HG02610 (cell line): ENCODE data around the gene PDLIM1.

Experiments
- ATAC-seq: cut with Tn5 transposase; IDR thresholded peaks from one replicate; pipeline ENCODE4 v1.9.1; 2021; ENCODE audit warnings: mild to moderate bottlenecking, moderate library complexity; ENCODE audit not compliant: unreplicated experiment

The PDLIM1 gene

DNA sequence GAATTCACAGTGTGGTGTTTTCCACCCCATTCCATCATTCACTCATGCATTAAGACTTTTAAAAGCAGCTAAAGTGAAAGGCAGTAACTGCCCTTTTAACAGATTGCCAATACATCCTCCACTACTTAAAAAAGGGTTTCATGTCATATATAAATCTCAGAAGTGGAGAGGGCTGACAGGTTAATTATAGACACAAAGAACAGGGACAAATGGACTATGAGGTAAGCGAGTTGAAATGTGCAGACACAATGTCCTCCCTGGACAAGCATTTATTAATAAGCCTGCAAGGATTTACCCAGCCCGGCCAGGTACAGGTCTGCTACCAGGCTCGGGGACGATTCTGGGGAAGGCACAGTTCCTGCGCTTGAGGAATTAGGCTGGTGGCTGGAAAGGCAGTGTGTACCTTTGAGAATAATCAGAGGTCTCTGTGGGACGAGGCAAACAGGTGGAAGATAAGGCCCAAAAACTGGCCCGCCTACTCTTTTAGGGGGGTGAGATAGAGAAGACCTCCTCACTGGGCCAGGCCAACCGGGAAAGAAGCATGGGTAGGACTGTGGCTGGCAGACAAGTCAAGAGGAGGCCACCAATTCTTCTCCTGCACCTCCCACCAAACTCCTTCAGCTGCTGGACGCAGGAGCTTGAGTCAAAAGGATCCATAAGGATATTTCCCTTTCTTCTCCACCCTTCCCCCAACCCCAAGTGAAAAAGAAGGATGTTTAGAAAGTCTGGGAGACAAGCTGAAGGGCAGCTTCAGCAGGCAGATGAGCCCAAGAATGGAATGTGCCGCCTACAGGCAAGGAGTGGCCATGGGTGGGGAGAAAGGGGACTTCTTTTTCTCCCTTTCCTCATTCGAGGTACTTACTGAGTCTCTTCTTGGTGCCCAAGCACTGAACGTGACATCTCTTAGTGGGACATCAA, 1.5 kb downstream of the PDLIM1 start:
- ATAC-seq = no peak

DNA sequence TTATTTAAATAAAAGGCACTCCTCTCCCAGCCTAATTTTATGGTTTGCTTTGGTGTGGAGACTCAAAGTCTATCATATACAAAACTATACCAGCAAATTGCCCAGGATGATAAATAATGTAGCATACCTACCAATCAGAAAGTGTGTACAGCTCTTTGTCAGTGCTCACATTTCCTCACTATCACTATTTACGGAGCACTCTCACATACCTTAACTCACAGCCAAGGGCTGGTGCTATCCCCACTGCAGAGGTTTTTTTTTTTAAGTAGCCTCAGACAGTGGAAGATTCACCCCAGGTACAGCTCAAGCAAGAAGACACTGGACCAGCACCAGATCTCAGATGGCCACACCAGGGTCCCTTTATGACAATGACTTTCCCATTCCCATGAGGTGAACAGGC, 2.5 kb downstream of the PDLIM1 start:
- no peak for ATAC-seq

DNA sequence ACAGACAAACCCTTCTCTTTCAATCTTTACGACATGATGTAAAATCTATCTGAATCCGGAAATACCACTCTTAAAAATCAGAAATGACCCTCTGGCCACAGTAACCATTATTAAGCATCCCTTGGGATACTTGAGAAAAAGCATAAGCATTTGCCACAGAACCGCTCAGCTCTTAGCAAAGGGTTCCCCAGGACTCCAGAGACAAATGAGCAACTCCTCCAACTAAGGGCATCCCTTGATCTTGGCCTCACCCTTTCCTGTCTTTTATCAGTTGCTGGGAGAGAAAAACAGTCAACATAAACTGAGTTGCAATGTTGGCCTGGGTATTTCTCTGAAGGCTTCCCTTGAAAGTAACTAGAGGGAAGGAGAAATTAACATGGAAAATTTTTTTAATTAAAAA, 3.5 kb downstream of the PDLIM1 start:
- no peak for ATAC-seq

DNA sequence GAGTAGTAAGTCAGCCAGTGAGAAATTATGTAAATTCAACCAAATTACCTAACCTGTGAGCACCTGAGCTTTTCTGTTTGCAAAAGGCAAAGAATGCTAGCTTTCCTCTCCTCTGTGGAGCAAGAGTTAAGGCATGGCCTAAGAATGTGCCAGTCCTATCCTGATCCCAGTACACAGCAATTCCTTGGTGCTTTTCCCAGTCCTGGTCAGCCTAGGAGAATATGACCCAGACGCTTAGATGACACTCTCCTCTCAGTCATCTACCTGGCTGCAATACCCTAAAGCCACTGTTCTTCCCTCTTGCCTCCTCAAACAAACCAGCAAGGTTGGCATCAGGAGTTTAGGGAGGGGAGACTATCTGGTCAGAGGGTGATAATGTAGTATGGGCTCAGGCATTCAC, 4.1 kb downstream of the PDLIM1 start:
- ATAC-seq = no peak

DNA sequence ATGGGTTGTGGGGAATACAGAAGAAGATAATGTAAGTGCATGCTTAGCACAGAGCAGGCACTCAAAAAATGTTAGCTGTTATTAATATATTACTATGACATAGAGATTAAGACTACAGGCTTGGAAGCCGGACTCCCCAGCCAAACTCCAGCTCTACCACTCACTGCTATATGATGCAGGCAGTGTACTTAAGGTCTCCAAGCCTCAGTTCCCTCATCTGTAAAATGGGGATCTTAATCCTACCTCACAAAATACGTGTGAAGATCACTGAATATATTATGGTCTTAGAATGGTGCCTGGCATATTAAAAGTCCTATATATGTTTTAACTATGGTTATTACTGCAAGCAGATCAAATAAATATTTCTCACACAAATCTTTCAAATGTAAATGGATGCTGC, 5.2 kb downstream of the PDLIM1 start:
- ATAC-seq = no peak

DNA sequence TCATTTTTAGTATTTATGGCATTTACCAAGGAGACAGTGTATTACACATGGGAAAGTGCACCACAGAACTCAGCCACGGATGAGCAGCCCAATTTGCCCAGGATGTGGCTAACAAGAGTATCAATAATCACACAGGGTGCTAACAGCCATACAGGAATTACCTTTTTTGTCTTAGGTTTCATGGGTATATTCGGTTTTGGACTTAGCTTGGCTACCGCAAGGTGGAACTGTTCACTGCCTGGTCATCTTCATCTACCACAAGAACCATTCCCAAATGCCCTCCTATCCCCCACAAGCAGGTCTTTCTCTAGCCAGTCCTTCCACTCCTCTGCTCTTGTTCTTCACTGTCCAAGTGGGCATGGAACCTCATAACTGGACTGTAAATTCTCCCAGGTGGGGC, 6.0 kb downstream of the PDLIM1 start:
- no peak for ATAC-seq

DNA sequence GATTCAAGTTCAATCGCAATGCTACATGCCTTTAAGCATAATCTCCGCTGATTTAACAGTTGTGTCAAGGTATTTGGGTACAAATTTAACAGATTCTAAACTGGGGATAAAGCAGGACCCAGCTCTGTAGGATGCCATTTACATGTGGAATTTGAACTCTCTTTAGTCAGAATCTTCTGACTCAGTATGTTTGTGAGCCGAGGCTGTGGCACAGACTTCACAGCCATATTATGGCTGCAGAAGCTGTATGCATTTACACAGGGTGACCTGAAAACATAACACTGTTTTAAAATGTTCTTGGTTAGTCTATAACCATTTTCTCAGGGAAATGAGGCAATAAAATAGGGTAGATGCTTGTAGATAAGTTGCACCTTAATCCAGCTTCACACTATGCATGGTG, 8.7 kb downstream of the PDLIM1 start:
- ATAC-seq = no peak

DNA sequence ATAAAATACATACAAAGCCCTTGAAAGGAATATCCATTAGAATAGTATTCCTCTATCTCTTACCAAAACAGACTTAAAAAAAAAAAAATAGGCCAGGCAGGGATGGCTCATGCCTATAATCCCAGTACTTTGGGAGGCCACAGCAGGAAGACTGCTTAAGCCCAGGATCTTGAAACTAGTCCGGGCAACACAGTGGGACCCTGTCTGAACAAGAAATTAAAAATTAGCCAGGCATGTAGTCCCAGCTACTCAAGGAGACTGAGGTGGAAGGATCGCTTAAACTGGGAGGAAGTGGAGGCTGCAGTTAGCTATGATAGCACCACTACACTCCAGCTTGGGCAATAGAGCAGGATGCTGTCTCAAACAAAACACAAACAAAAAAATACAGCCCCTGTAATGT, 9.6 kb downstream of the PDLIM1 start:
- ATAC-seq = no peak

DNA sequence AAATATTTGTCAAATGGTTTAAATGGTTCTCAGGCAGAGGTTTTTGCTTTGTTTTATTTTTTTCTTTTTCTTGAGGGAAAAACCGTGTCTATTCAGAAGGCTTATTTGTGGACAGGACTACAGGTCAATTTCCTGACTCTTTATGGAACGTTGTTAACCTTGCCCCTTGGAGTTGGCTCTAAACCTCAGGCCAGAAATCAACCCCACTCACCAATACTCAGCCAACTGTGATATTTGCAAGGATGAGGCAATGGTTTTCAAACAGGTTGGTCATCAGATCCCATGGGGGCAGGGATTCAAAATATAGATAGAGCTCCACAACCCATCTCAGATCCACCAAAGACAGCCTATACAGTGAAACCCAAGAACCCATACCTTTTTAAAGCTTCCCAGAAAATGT, 10.2 kb downstream of the PDLIM1 start:
- no peak for ATAC-seq

DNA sequence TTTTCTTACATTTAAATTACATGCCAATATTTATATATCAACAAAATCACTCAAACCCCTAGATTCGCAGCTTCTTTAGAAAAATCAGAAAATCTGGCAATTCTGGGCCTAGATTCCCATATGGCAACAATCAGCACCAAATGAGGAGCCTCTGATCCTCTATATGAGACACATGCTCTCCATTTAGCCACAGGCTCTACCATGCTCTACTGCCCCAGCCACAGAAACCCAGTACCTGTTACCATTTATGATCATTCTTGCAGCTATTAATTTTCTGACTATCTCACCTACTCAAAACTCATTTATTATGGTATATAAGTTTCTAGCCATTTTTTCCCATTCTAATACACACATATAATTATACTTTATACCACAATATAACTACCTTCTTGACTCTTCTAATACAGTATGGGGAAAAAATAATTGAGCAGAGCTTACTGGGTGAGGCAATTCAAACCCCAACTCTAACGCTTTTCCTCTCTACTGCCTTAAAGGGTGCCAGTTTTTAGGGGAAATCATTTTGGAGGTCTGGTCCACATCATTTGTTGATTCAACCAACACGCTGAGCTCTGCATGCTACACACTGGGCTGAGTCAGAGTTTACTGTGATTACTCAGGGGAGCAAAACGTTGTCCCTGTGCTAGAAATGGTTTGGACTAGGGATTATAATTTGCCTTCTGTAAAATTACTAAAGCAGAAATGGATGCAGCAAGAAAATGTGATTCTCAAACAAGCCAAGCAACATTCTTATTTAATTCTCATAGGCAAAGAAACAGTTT, 11.6 kb downstream of the PDLIM1 start:
- ATAC-seq = peak; percentile 68

DNA sequence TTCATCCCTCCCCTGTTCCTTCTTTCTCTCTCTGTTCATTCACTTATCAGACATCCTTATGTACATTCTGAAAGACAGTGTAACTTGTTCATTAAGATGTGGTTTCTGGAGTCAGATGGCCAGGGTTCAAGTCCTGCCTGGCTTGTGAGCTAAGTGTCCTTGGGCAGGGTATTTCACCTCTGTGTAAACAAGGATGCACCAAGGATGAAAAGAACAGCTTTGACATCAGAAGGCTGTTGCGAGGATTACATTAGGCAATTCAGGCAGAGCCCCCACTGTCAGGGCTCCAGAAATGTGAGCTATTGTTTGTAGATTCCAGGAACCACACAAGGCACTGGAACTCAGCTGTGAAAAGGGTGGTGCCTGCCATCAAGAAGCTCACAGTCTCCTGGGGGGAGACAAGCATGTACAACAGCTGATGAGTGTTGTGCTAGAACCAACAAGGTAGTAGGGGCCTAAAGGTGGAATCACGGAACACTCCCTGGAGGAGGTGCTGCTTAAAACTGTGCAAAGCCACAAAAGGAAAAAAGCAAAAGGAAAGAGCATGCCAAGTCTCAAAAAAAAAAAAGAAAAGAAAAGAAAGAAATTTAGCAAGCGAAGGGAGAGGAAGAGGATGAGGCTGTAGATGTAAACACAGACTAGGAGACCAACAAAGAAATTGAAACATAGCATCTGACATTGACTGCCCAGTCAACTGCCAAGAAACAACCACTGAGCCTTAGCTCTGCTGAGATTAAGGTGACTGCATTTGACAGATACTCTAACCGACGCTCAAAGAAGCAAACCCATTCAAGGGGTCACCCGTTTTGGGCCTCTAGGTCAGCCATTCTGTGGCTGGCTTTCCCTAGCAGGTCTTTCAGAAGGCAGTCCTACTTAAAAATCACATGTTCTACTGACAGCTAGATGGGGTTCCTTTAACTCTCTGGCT, 12.5 kb downstream of the PDLIM1 start:
- ATAC-seq = no peak

DNA sequence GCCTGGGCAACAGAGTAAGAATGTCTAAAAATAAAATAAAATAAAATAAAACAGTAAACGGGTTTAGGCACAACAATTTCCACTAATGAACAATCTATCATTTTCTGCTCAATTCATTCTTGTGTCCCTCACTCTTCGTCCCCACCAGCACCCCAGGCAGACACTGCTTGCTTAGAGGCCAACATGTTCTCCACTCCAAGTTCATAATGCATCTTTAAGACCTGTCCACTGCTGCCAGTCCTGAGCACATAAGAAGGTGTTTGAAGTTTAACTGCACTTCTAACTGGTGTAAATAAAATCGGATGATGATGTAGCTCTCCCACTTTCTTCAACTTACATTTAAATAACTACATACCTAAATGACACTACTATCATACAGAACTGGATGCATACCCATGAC, 13.2 kb downstream of the PDLIM1 start:
- ATAC-seq = no peak

DNA sequence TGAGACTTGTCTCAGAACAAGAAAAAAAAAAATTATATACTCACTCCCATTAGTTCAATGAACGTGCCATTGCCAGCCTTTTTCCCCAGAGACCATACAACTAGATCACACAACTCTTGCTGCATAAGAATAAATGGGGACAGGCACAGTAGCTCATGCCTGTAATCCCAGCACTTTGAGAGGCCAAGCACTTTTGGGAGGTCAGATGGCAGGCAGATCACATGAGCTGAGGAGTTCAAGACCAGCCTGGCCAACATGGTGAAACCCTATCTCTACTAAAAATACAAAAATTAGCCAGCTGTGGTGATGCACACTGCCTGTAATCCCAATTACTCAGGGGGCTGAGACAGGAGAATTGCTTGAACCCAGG, 13.6 kb downstream of the PDLIM1 start:
- ATAC-seq = no peak

DNA sequence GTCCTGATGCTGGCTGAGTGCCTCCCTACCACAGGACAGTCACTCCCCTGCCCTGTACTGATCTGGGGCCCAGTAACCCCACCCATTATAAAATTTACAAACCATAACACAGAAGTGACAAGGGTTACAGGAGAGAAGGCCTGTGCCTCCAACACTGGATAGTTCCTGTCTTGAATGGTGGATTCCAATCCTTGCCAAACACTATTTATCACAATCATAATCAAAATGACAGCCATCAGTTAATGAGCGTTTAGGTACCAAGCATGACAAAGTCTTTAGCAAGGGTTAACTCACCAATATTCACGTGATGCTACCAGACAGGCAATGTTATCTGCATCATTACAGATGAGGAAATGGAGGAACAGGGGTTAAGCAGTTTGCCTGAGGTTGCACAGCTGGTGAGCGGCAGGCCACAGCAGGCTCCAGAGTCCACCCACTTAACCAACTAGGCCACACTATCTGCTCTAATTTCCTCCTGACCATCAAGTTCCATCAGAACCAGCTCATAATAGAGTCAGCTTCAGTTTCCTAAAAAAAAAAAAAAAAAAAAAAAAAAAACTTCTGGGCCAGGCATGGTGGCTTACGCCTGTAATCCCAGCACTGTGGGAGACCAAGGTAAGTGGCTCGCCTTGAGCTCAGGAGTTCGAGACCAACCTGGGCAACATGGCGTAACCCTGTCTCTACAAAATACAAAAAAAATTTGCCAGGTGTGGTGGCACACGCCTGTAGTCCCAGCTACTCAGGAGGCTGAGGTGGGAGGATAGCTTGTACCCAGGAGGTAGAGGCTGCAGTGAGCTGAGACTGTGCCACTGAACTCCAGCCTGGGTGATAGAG, 14.2 kb downstream of the PDLIM1 start:
- ATAC-seq = no peak

DNA sequence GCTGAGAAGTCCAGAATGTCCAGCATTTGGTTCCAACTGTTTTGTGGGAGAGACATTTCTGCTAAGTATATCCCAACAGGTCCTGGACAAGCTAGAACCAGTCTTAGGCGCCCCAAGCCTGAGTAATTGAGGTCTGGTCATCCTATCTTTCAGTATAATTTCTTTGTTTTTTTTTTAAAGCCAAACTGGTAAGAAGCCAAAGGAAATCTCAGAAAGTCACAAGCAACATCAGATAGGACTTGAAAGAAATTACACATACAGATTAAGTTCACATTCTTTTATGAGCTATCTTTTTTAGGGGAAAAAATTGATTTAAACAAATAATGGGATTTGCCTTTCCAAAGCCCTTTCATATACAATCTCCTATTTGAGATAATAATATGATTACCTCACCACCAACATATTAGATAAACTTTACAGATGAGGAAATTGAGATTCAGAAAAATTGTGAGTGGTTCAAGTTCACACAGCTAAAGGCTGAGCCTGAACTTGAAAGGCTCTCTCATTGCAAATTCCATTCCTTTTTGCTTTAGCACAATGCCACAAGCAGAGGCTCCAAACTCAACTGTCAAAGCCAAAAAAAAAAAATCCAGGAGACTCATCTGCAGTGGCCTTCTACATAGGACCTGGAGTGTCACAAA, 15.0 kb downstream of the PDLIM1 start:
- no peak for ATAC-seq

DNA sequence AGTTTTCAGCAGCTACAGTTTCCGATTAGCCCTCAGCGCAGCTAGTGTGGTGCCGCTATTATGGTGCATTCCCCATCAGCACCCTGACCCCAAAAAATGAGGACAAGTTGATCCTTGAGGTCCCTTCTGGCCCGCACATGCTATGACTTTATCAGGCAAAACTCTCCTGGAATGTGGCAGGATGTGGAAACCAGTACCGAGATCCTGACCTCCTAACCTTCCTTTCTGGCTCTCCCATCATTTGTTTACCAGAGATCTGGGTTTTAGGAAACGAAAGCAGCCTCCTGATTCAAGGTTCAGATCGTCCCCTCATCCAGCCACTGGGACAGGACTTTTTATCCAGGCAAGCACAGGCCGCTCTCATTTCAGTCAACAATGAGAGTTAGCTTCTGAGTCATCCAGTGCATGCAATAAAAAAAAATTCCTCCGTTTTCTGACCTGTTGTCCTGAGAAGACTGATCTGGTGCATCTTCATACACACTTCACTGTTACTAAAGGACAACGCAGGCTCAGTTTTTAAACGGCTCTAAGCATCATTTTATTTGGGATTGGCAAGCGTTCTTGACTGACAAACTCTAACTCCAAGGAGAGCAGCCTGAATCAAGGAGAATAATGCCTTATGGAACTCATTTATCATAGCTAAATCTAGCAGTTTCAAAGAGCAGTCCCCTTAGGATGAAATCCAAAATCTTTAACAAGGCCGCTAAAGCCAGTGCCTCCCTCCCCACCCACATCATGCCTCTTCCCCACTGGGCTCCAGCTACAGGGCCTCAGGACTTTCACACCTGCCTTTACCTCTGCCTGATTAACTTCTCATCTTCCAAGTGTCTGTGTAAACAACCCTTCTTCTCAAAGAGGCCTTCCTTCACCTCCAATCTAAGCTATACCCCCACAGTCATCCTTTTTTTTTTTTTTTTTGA, 17.1 kb downstream of the PDLIM1 start:
- ATAC-seq = no peak

DNA sequence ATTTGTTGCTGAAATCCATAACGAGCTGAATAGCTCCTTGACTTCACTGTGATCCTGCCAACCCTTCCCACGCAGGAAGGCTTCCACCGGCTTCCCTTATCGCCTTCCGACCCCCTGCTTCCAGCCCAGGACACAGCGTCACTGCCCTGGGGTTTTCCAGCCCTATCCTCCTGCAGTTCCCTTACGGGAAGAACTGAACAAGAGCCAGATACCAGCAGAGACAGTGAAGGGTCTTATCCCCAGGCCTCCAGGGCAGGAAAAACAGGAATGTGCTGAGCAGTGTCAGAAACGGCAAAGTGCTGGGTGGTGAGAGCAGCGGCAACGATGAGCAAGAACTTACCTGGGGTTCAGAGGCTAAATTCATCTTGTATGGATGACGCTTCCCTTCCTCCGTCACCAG, 22.4 kb downstream of the PDLIM1 start:
- ATAC-seq = no peak

DNA sequence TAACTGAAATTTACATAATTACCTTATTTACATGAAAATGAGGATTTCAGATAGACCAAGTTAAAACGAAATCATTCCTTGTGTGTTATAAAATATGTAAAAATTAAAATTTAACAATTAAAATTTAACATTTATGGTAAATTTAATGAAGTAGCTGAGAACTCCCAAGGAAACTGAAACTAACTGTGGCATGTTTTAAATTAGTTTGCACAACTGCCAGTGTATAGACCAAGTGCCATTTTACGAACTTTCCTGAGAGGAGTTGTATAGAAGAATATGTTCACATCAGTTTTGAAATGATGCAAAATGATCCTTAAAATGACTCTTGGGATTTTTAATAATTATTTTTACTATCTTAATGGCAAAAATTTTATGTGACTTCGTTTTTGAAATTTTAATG, 23.6 kb downstream of the PDLIM1 start:
- ATAC-seq = no peak

DNA sequence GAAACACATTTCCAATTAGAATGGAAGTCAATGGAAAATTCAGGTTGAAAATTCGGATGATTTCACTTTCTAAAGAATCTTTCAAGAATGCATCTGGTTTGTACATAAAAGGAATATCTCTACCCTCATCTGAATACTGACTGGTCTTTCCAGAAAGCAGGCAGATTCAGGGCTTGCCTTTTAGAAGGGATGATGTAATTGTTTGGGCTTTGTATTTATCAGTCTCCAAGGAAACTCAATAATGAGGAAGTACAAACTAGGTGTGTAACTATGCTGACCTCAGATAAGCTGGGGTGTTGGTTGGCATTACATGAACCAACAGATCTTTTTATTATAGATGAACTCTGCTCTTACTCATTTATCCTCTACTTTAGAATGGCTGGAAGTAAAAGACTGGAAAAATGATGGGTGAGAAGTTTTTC, 24.1 kb downstream of the PDLIM1 start:
- ATAC-seq = peak; percentile 95
